ENCODE data around the gene AARS2.

Gene AARS2

GRCh38 chr6:44298864-44299263 lies 14.3 kb downstream of the AARS2 start:
- no peak for DNase-seq

- DNase-seq: no peak
Observed at GRCh38 chr6:44298055-44298803, 14.9 kb downstream of the AARS2 start.

GRCh38 chr6:44297063-44298038 lies 15.8 kb downstream of the AARS2 start:
- DNase-seq: no peak

GRCh38 chr6:44294832-44295791 lies 18.0 kb downstream of the AARS2 start:
- no peak for DNase-seq

GRCh38 chr6:44292661-44293365 lies 20.3 kb downstream of the AARS2 start:
- DNase-seq: no peak

- no peak for DNase-seq
Observed at GRCh38 chr6:44291841-44292240, 21.3 kb downstream of the AARS2 start.

GRCh38 chr6:44289726-44290260 lies 23.4 kb downstream of the AARS2 start:
- no peak for DNase-seq

GRCh38 chr6:44286747-44287146 lies 26.4 kb downstream of the AARS2 start:
- DNase-seq: no peak

- DNase-seq: no peak
Observed at GRCh38 chr6:44286285-44286565, 26.9 kb downstream of the AARS2 start.

- DNase-seq: no peak
Observed at GRCh38 chr6:44285552-44286284, 27.4 kb downstream of the AARS2 start.

GRCh38 chr6:44284867-44285266 lies 28.3 kb downstream of the AARS2 start:
- DNase-seq: no peak

GRCh38 chr6:44284121-44284520 lies 29.0 kb downstream of the AARS2 start:
- peak; percentile 25 for DNase-seq

GRCh38 chr6:44278774-44279697 lies 34.1 kb downstream of the AARS2 start:
- no peak for DNase-seq

GRCh38 chr6:44278315-44278714 lies 34.8 kb downstream of the AARS2 start:
- DNase-seq: no peak

GRCh38 chr6:44277763-44278162 lies 35.4 kb downstream of the AARS2 start:
- DNase-seq: no peak

GRCh38 chr6:44276667-44277640 lies 36.2 kb downstream of the AARS2 start:
- no peak for DNase-seq

- DNase-seq: no peak
Observed at GRCh38 chr6:44275749-44276648, 37.1 kb downstream of the AARS2 start.

- no peak for DNase-seq
Observed at GRCh38 chr6:44275271-44275748, 37.8 kb downstream of the AARS2 start.
